Fibroblast of the conjunctiva (primary cell): ENCODE measurements around the gene ZMAT3.
"Not testable (repeated sequence)": the region's sequence is repeated elsewhere in the genome, so short reads cannot be mapped to it uniquely, and the experiment has no call there.

ENCODE experiments used
- DNase-seq: peaks from one replicate; pipeline ENCODE4 v3.0.0-alpha.2; 2010; ENCODE audit warnings: low read depth

The ZMAT3 gene

GRCh38 chr3:179071323-179072099, at the start of gene ZMAT3:
Gene ZMAT3, minus strand, starts transcription at chr3:179071809. Its CDS starts 4,057 bp downstream, at chr3:179067752.
- peak; percentile 68 for DNase-seq

- no peak for DNase-seq
These were observed 45.2 kb upstream of the ZMAT3 start for GRCh38 chr3:179116816-179117215.

GRCh38 chr3:179115444-179115843, 43.8 kb upstream of the ZMAT3 start:
- DNase-seq, result not testable (repeated sequence)

- peak; percentile 44 for DNase-seq
These were observed 42.3 kb upstream of the ZMAT3 start for GRCh38 chr3:179113903-179114302.

GRCh38 chr3:179108086-179108485, 36.5 kb upstream of the ZMAT3 start:
- DNase-seq, result no peak

GRCh38 chr3:179107617-179108016, 36.0 kb upstream of the ZMAT3 start:
- DNase-seq, result no peak

- DNase-seq, result no peak
These were observed 34.3 kb upstream of the ZMAT3 start for GRCh38 chr3:179105881-179106280.

- no peak for DNase-seq
These were observed 29.0 kb upstream of the ZMAT3 start for GRCh38 chr3:179100652-179101051.

GRCh38 chr3:179098388-179099077, 26.9 kb upstream of the ZMAT3 start:
- DNase-seq, result no peak

GRCh38 chr3:179093807-179094206, 22.2 kb upstream of the ZMAT3 start:
- DNase-seq, result no peak

GRCh38 chr3:179091113-179091512, 19.5 kb upstream of the ZMAT3 start:
- DNase-seq, result no peak

- DNase-seq, result no peak
These were observed 16.7 kb upstream of the ZMAT3 start for GRCh38 chr3:179088306-179088705.

- no peak for DNase-seq
These were observed 12.4 kb upstream of the ZMAT3 start for GRCh38 chr3:179083977-179084376.

GRCh38 chr3:179082416-179082815, 10.8 kb upstream of the ZMAT3 start:
- DNase-seq, result no peak

- no peak for DNase-seq
These were observed 10.3 kb upstream of the ZMAT3 start for GRCh38 chr3:179081885-179082284.

- no peak for DNase-seq
These were observed 7.9 kb upstream of the ZMAT3 start for GRCh38 chr3:179079537-179079936.

GRCh38 chr3:179076243-179077027, 4.8 kb upstream of the ZMAT3 start:
- no peak for DNase-seq

- no peak for DNase-seq
These were observed 3.0 kb upstream of the ZMAT3 start for GRCh38 chr3:179074656-179075055.

- DNase-seq, result no peak
These were observed 2.2 kb upstream of the ZMAT3 start for GRCh38 chr3:179073816-179074215.

GRCh38 chr3:179072100-179072438, 460 bp upstream of the ZMAT3 start:
- DNase-seq, result no peak

- no peak for DNase-seq
These were observed 634 bp downstream of the ZMAT3 start for GRCh38 chr3:179071027-179071322.

- no peak for DNase-seq
These were observed 1.7 kb downstream of the ZMAT3 start for GRCh38 chr3:179069762-179070390.
